IMR-90 (cell line): ENCODE data around the gene DUSP10. TPM values are rescaled to one million over a fixed set of nuclear protein-coding genes. Genes with fewer than 3 reads are reported as not detected.

Experiments
- ATAC-seq: fragments of 200-7000 bp; cut with Tn5 transposase; 2 replicates; pipeline ENCODE4 v1.9.1; 2020; ENCODE audit warnings: low read depth, mild to moderate bottlenecking, moderate library complexity
- BruUV-seq: library from RNA; stranded (reverse); fragments of 400-500 nt; replicated peaks from 2 replicates; lab custom pipeline; 2021; lab: Mats Ljungman, UMichigan
- CTCF ChIA-PET: fragments of 300-600 bp; formaldehyde crosslinking; extraction: SDS; loops from one replicate; lab custom pipeline; 2021; ENCODE audit warnings: antibody characterized with exemption; lab: Yijun Ruan, JAX
- POLR2A ChIA-PET: fragments of 300-600 bp; sonication (Branson Sonifier 250); formaldehyde crosslinking; loops from one replicate; lab custom pipeline; 2022; ENCODE audit warnings: antibody characterized with exemption; ENCODE audit not compliant: unreplicated experiment; lab: Charles Lee
- DNase-seq: peaks from one replicate; pipeline ENCODE4 v3.0.0; 2013
- H2AFZ ChIP-seq: replicated peaks from 2 replicates; pipeline ENCODE3; 2013; ENCODE audit warnings: low read length, mild to moderate bottlenecking; ENCODE audit not compliant: poor library complexity
- H2AK5ac ChIP-seq: 2 replicates; pipeline ENCODE4 v1.6.1; 2013; ENCODE audit warnings: low read depth, low read length, inconsistent platforms
- H2AK9ac ChIP-seq: replicated peaks from 2 replicates; pipeline ENCODE3; 2013; ENCODE audit warnings: mild to moderate bottlenecking, low read depth, low read length, moderate library complexity; ENCODE audit not compliant: poor library complexity
- H2BK120ac ChIP-seq: 2 replicates; pipeline ENCODE4 v1.6.1; 2013; ENCODE audit warnings: low read depth, low read length, inconsistent platforms
- H2BK15ac ChIP-seq: 3 replicates; pipeline ENCODE4 v1.6.1; 2013; ENCODE audit warnings: low read depth, low read length, inconsistent platforms
- H2BK20ac ChIP-seq: 2 replicates; pipeline ENCODE4 v1.6.1; 2013; ENCODE audit warnings: low read depth, mild to moderate bottlenecking, inconsistent platforms, low read length, moderate library complexity
- H2BK5ac ChIP-seq: 2 replicates; pipeline ENCODE4 v1.6.1; 2013; ENCODE audit warnings: mild to moderate bottlenecking, low read depth, low read length, inconsistent platforms; ENCODE audit not compliant: poor library complexity, severe bottlenecking
- H3K14ac ChIP-seq: replicated peaks from 2 replicates; pipeline ENCODE4 v1.6.1; 2013; ENCODE audit warnings: low read depth, low read length, inconsistent platforms
- H3K18ac ChIP-seq: 2 replicates; pipeline ENCODE4 v1.6.1; 2013; ENCODE audit warnings: low read depth, low read length, control low read depth
- H3K23ac ChIP-seq: 2 replicates; pipeline ENCODE4 v1.6.1; 2013; ENCODE audit warnings: low read depth, low read length, inconsistent platforms
- H3K27ac ChIP-seq: 2 replicates; pipeline ENCODE4 v1.5.1; 2013; ENCODE audit warnings: mild to moderate bottlenecking, control low read depth, low read length; ENCODE audit not compliant: insufficient read depth
- H3K27me3 ChIP-seq: 2 replicates; pipeline ENCODE4 v1.6.1; 2013; ENCODE audit warnings: low read length; ENCODE audit not compliant: control insufficient read depth, insufficient read depth
- H3K36me3 ChIP-seq: 2 replicates; pipeline ENCODE4 v1.6.1; 2013; ENCODE audit warnings: low read length, mixed read lengths; ENCODE audit not compliant: control insufficient read depth, insufficient read depth
- H3K4ac ChIP-seq: 2 replicates; pipeline ENCODE4 v1.6.1; 2013; ENCODE audit warnings: low read depth, low read length, inconsistent platforms
- H3K4me1 ChIP-seq: 2 replicates; pipeline ENCODE4 v1.6.1; 2013; ENCODE audit warnings: low read length, mixed read lengths; ENCODE audit not compliant: control insufficient read depth, insufficient read depth
- H3K4me2 ChIP-seq: 2 replicates; pipeline ENCODE4 v1.6.1; 2013; ENCODE audit warnings: low read depth, mild to moderate bottlenecking, control low read depth, low read length, moderate library complexity
- H3K4me3 ChIP-seq: 2 replicates; pipeline ENCODE4 v1.5.1; 2013; ENCODE audit warnings: low read depth, mild to moderate bottlenecking, control low read depth, low read length, moderate library complexity; ENCODE audit not compliant: insufficient read depth
- H3K56ac ChIP-seq: 2 replicates; pipeline ENCODE4 v1.6.1; 2013; ENCODE audit warnings: low read length, inconsistent platforms; ENCODE audit not compliant: insufficient read depth; ENCODE audit errors: extremely low read depth
- H3K79me1 ChIP-seq, 2 experiments: 2 replicates each; pipeline ENCODE4 v1.6.1; 2013; ENCODE audit warnings: low read length in 2 of 2, inconsistent platforms in 1 of 2, low read depth in 1 of 2
- H3K9ac ChIP-seq: 2 replicates; pipeline ENCODE4 v1.6.1; 2013; ENCODE audit warnings: low read depth, low read length, control low read depth
- H3K9me1 ChIP-seq: 2 replicates; pipeline ENCODE4 v1.6.1; 2013; ENCODE audit warnings: low read length, inconsistent platforms; ENCODE audit not compliant: insufficient read depth
- H3K9me3 ChIP-seq: 2 replicates; pipeline ENCODE4 v1.6.1; 2013; ENCODE audit warnings: low read length; ENCODE audit not compliant: control insufficient read depth, insufficient read depth
- H4K20me1 ChIP-seq: 2 replicates; pipeline ENCODE4 v1.6.1; 2013; ENCODE audit warnings: low read length, inconsistent platforms; ENCODE audit not compliant: insufficient read depth
- H4K5ac ChIP-seq: 2 replicates; pipeline ENCODE4 v1.6.1; 2013; ENCODE audit warnings: mild to moderate bottlenecking, low read depth, low read length, control low read depth
- H4K8ac ChIP-seq, 2 experiments: 2 replicates each; pipeline ENCODE4 v1.6.1; 2013; ENCODE audit warnings: low read depth in 2 of 2, low read length in 2 of 2, control low read depth in 1 of 2, inconsistent platforms in 1 of 2
- H4K91ac ChIP-seq: 2 replicates; pipeline ENCODE4 v1.6.1; 2013; ENCODE audit warnings: low read depth, low read length, inconsistent platforms; ENCODE audit not compliant: insufficient read depth
- RAD21 ChIP-seq: IDR thresholded peaks from 2 replicates; pipeline ENCODE4 v1.6.1; 2012; ENCODE audit warnings: low read length, improper control_type of control experiment
- SMC3 ChIP-seq: fragments of 150-350 bp; IDR thresholded peaks from 2 replicates; pipeline ENCODE4 v1.6.1; 2016; ENCODE audit warnings: low read depth, mild to moderate bottlenecking, antibody characterized with exemption, low read length, moderate library complexity
- WGBS, 2 experiments: methylation state at CpG; one replicate each; pipeline versions ENCODE4 v1.1.5 to v1.1.7; 2013; ENCODE audit warnings: missing lambda C conversion rate in 2 of 2; ENCODE audit not compliant: insufficient read length in 1 of 2; ENCODE audit errors: extremely low coverage in 2 of 2; 5-methylcytosine and 5-hydroxymethylcytosine counted together
- dilution Hi-C: fragments of 300-500 bp; cut with HindIII; formaldehyde crosslinking; loops from one replicate; pipeline ENCODE4 v1.14.3; 2018; ENCODE audit warnings: low sequenced_read_pairs; ENCODE audit not compliant: unreplicated experiment
- in situ Hi-C: fragments of 300-500 bp; cut with MboI; formaldehyde crosslinking; loops from 3 replicates; pipeline ENCODE4 v1.14.3; 2019; ENCODE audit warnings: low sequenced_read_pairs, inconsistent platforms, mixed read lengths
- intact Hi-C: fragments of 100-400 bp; cut with micrococcal nuclease; formaldehyde crosslinking; loops from 2 replicates; pipeline ENCODE4 v1.10.0; 2022
- polyA plus RNA-seq, 3 experiments: library from polyadenylated mRNA; depleted of rRNA; stranded (reverse); fragments of >200 nt; gene quantifications; 2 replicates each; pipeline ENCODE4 v1.2.3, GENCODE V29; 2012; ENCODE audit warnings: low replicate concordance in 1 of 3
- total RNA-seq: library from RNA; depleted of rRNA; stranded (reverse); fragments of >200 nt; gene quantifications from 2 replicates; pipeline ENCODE4 v1.2.3, GENCODE V29; 2012
- TF ChIP-seq, protein P1 (sequence below): fragments of 150-350 bp; IDR thresholded peaks from 2 replicates; pipeline ENCODE4 v1.6.1; 2017; ENCODE audit warnings: mild to moderate bottlenecking, antibody characterized with exemption, low read length, low read depth
- TF ChIP-seq, protein P2 (sequence below): conservative IDR thresholded peaks from 2 replicates; pipeline ENCODE4 v1.5.1; 2012; ENCODE audit warnings: mild to moderate bottlenecking, low read depth, low read length, improper control_type of control experiment

The DUSP10 gene
- total and polyA plus RNA-seq, 2 of the 4 experiments (the other 2 are of a cell fraction): 41.7 to 59.1 TPM

DNA sequence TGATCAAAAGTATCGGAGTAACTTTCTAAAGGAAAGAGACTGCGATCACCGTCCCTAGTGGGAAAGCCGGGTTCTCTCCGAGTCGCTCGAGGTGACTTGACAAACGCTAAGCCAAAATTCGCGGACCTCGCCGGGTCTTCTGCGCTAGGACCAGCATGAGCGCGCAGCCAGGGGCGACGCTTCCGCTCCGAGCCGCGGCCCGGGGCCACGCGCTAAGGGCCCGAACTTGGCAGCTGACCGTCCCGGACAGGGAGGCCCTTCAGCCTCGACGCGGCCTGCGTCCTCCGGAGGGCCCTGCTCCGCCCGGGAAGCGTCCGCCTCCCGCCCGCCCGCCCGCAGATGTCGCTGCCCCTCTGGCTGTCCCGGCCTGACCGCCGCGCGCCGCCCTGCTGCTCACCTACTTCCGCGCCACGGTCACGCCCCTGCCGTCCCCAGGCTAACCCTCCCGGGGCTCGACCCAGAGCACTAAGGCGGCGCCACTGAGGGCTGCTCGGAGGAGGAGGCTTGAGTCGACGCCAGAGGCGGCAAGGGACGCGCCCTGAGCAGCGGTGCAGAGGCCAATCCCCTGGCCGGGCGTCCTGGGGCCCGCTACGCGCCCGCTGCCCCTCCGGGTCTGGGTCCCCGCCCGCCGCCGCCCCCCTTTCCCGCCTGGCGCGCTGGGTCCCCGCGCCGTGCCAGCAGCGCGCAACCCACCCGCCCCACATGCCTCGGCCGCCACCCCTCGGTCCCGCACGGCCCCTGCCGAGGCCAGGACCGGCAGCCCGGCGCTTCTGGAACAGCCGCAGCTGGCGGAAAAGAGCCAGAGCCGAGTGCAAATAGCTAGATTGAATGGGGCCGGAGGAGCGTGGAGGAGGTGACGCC lies 896 bp upstream of the DUSP10 start:
- peak overlapping the region; percentile 92 for H3K27ac ChIP-seq
- dilution Hi-C loops: no loop called here
- H3K18ac ChIP-seq: peak overlapping the region; percentile 77
- peak overlapping the region; percentile 79 to 90 for H4K8ac ChIP-seq
- peak overlapping the region; percentile 93 for H2BK5ac ChIP-seq
- WGBS, 2 experiments: 0% methylated on average over 44 of the region's 98 CpGs; no CpG with 5 or more reads in 1 of the 2 experiments
- in situ Hi-C loops: loop anchor here (5.0 to 25.0 kb wide), 4 partner anchors 252 to 895 kb away; no protein-coding TSS in a partner anchor
- H3K4me3 ChIP-seq: peak overlapping the region; percentile 47
- intact Hi-C loops: loop anchor here (1.0 to 5.0 kb wide), 11 partner anchors 127 to 713 kb away; no protein-coding TSS in a partner anchor
- peak overlapping the region; percentile 88 for H2BK20ac ChIP-seq
- peak overlapping the region; percentile 90 for H4K91ac ChIP-seq
- peaks cover 41% of the 10 kb centered on the region for H4K20me1 ChIP-seq
- ChIA-PET CTCF (interaction anchor here (0.6 to 2.5 kb wide), 7 partner anchors 13 to 722 kb away, joined by 3 to 12 read pairs (median 3); no protein-coding TSS in a partner anchor), POLR2A (interaction anchor here (0.5 to 1.3 kb wide), 6 partner anchors 27 to 295 kb away, joined by 3 to 4 read pairs (median 4); no protein-coding TSS in a partner anchor)
- H3K56ac ChIP-seq: peak overlapping the region; percentile 94
- peak; percentile 59 for ATAC-seq
- H3K4ac ChIP-seq: peak overlapping the region; percentile 93
- H3K36me3 ChIP-seq: peaks cover 18% of the 10 kb centered on the region
- H2AK9ac ChIP-seq: peak overlapping the region; percentile 88
- H2BK15ac ChIP-seq: peak overlapping the region; percentile 95; the same call in 2 of the 3 replicates
- no peaks in the 10 kb centered on the region for H3K27me3 ChIP-seq
- H2AK5ac ChIP-seq: peak overlapping the region; percentile 26; the same call in 1 of the 2 replicates
- peak overlapping the region; percentile 49 for H4K5ac ChIP-seq
- peak overlapping the region; percentile 90 for H2BK120ac ChIP-seq
- peaks cover 8 to 37% of the 10 kb centered on the region in 2 experiments; a peak in 3 of 4 replicates for H3K79me1 ChIP-seq
- H3K4me1 ChIP-seq: peaks cover 11% of the 10 kb centered on the region
- peak overlapping the region; percentile 82 for H3K4me2 ChIP-seq
- peak overlapping the region; percentile 81 for H3K9ac ChIP-seq
- H3K14ac ChIP-seq: peak overlapping the region; percentile 92
- H3K23ac ChIP-seq: peak overlapping the region; percentile 84
- peak; percentile 65 for DNase-seq
- TF ChIP-seq SMC3 (peak; percentile 19; the same call in 1 of the 2 replicates), RAD21 (peak; percentile 46)
- TF ChIP-seq, protein P1, sequence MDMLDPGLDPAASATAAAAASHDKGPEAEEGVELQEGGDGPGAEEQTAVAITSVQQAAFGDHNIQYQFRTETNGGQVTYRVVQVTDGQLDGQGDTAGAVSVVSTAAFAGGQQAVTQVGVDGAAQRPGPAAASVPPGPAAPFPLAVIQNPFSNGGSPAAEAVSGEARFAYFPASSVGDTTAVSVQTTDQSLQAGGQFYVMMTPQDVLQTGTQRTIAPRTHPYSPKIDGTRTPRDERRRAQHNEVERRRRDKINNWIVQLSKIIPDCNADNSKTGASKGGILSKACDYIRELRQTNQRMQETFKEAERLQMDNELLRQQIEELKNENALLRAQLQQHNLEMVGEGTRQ: no peak
- TF ChIP-seq, protein P2, sequence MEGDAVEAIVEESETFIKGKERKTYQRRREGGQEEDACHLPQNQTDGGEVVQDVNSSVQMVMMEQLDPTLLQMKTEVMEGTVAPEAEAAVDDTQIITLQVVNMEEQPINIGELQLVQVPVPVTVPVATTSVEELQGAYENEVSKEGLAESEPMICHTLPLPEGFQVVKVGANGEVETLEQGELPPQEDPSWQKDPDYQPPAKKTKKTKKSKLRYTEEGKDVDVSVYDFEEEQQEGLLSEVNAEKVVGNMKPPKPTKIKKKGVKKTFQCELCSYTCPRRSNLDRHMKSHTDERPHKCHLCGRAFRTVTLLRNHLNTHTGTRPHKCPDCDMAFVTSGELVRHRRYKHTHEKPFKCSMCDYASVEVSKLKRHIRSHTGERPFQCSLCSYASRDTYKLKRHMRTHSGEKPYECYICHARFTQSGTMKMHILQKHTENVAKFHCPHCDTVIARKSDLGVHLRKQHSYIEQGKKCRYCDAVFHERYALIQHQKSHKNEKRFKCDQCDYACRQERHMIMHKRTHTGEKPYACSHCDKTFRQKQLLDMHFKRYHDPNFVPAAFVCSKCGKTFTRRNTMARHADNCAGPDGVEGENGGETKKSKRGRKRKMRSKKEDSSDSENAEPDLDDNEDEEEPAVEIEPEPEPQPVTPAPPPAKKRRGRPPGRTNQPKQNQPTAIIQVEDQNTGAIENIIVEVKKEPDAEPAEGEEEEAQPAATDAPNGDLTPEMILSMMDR: 0 out of 2 replicates have a peak, but pooled peaks have one; percentile 8
- no TSS peak for BruUV-seq
- no peaks in the 10 kb centered on the region for H3K9me3 ChIP-seq
- peaks cover 17% of the 10 kb centered on the region for H3K9me1 ChIP-seq
- peak overlapping the region; percentile 93 for H2AFZ ChIP-seq
